ENCODE measurements around the gene ACOT9. TPM values are rescaled to one million over a fixed set of nuclear protein-coding genes. Genes with fewer than 3 reads are reported as not detected.

ACOT9 gene
- total and polyA plus RNA-seq, 8 donors = 39.8 to 52.3 (median 43.9) TPM

GRCh38 chrX:23784470-23785331 lies 41.6 kb upstream of the ACOT9 start:
- TF ChIP-seq CTCF (IDR thresholded peaks at IDR 0.05) = no peak
- DNase-seq (no peak), ATAC-seq (peak; percentile 6)
- H3K9me3 ChIP-seq = no peaks in the 10 kb centered on the region
- intact Hi-C loops (cut with DNase I) = loop anchor here in 1 of 2 donors (5.0 kb wide), 1 partner anchor 118 kb away; no protein-coding TSS in a partner anchor
- H3K4me3 ChIP-seq = peak overlapping the region; percentile 47 to 59
- H3K4me1 ChIP-seq = peaks cover 0 to 21% of the 10 kb centered on the region in 2 donors
- H3K36me3 ChIP-seq = peaks cover 0 to 15% of the 10 kb centered on the region in 2 donors
- H3K27ac ChIP-seq = peak overlapping the region; percentile 93 to 96
- H3K27me3 ChIP-seq = no peaks in the 10 kb centered on the region

GRCh38 chrX:23783589-23784469 lies 40.8 kb upstream of the ACOT9 start:
- peaks cover 0 to 15% of the 10 kb centered on the region in 2 donors for H3K36me3 ChIP-seq
- no peaks in the 10 kb centered on the region for H3K27me3 ChIP-seq
- TF ChIP-seq CTCF (IDR thresholded peaks at IDR 0.05) = no peak
- peak overlapping the region; percentile 93 to 96 for H3K27ac ChIP-seq
- intact Hi-C loops (cut with DNase I) = loop anchor here in 1 of 2 donors (5.0 kb wide), 1 partner anchor 118 kb away; no protein-coding TSS in a partner anchor
- DNase-seq (no peak), ATAC-seq (no peak)
- peak overlapping the region; percentile 47 to 59 for H3K4me3 ChIP-seq
- H3K4me1 ChIP-seq = peaks cover 0 to 17% of the 10 kb centered on the region in 2 donors
- H3K9me3 ChIP-seq = no peaks in the 10 kb centered on the region

GRCh38 chrX:23782863-23783588 lies 40.0 kb upstream of the ACOT9 start, which contains the start of gene SAT1:
Gene SAT1, plus strand, starts transcription at chrX:23783173. Its CDS starts 179 bp downstream, at chrX:23783352.
- DNase-seq (peak; percentile 87 to 96 (median 96)), ATAC-seq (peak; percentile 90)
- no peaks in the 10 kb centered on the region for H3K27me3 ChIP-seq
- H3K36me3 ChIP-seq = peaks cover 0 to 15% of the 10 kb centered on the region in 2 donors
- H3K27ac ChIP-seq = peak within 1 kb of the TSS; percentile 93 to 96
- H3K4me1 ChIP-seq = peaks cover 0 to 17% of the 10 kb centered on the region in 2 donors
- H3K4me3 ChIP-seq = peak within 1 kb of the TSS; percentile 47 to 59
- peak; percentile 55 to 82 for TF ChIP-seq CTCF (IDR thresholded peaks at IDR 0.05)
- H3K9me3 ChIP-seq = no peaks in the 10 kb centered on the region
- intact Hi-C loops (cut with DNase I) = loop anchor here in 1 of 2 donors (5.0 kb wide), 1 partner anchor 119 kb away; no protein-coding TSS in a partner anchor

GRCh38 chrX:23782455-23782854 lies 39.4 kb upstream of the ACOT9 start:
- Histone ChIP-seq H3K4me3 (peak overlapping the region in 1 of 2 donors; percentile 59), H3K36me3 (peaks cover 0 to 15% of the 10 kb centered on the region in 2 donors), H3K9me3 (no peaks in the 10 kb centered on the region), H3K27me3 (no peaks in the 10 kb centered on the region), H3K27ac (peak overlapping the region; percentile 27 to 96), H3K4me1 (peaks cover 0 to 13% of the 10 kb centered on the region in 2 donors)
- TF ChIP-seq CTCF (IDR thresholded peaks at IDR 0.05) = no peak
- DNase-seq = no peak
- ATAC-seq = no peak
- intact Hi-C loops (cut with DNase I) = loop anchor here in 1 of 2 donors (5.0 kb wide), 1 partner anchor 120 kb away; no protein-coding TSS in a partner anchor
